AG04449 (cell line): ENCODE results near the gene STOML1.

Experiments
- CTCF ChIA-PET: fragments of 350-600 bp; formaldehyde crosslinking; extraction: SDS; loops from one replicate; lab custom pipeline; 2021; ENCODE audit warnings: antibody characterized with exemption; lab: Yijun Ruan, JAX
- POLR2A ChIA-PET: fragments of 400-600, 350-600 bp; formaldehyde crosslinking; extraction: SDS; loops from one replicate; lab custom pipeline; 2020; ENCODE audit warnings: antibody characterized with exemption, inconsistent platforms; lab: Yijun Ruan, JAX
- DNase-seq: peaks from one replicate; pipeline ENCODE4 v3.0.0-alpha.2; 2010; ENCODE audit warnings: low read depth, low spot score
- H3K4me3 ChIP-seq: 2 replicates; pipeline ENCODE4 v1.5.1; 2011; ENCODE audit warnings: low read depth, mild to moderate bottlenecking, control low read depth, low read length
- CTCF ChIP-seq: IDR thresholded peaks from one replicate; pipeline ENCODE4 v1.5.1; 2011; ENCODE audit warnings: mild to moderate bottlenecking, moderate library complexity, low read length, control low read depth, inconsistent platforms; ENCODE audit not compliant: insufficient read depth; ENCODE audit errors: missing control alignments

STOML1 gene

DNA sequence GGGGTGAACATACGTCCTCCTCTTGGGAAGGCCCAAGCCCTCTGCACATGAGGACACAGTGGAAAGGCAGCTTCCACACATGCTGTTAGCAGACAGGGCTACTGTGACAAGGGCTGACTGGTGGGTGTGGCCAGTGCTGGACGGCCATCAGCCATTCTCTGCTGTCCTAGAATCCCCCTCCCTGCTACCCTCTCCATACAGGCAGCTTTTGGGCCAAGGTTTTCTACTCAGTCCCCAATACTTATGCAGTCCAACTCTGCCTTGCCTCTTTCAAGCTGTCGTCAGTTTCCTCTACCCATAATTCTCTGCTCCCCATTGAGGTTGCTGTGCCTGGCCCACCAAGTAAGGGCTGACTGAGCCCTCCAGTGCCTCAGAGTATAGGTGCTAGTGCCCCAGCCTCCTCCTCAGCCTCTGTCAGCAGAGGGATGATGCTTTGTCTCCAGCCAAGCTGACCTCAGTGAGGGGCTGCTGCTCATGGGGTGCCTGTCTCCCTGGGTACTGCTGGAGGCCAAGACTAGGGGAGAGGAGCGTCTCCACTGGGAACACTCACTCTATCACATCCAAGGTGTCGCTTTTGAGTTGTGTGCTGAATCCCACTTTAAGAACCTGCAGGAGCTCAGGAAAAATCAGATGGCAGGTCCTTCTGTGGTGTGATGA is 63.0 kb downstream of the STOML1 start:
- TF ChIP-seq CTCF = no peak
- ChIA-PET POLR2A (interaction anchor here (1.0 to 5.0 kb wide), 2 partner anchors 11 to 22 kb away, joined by 4 to 39 read pairs; no protein-coding TSS in a partner anchor), CTCF (interaction anchor here (0.7 to 27.3 kb wide), 9 partner anchors 8 to 56 kb away, joined by 3 to 533 read pairs (median 7); partner anchors contain the start of gene TBC1D21)
- peak overlapping the region; percentile 80 for H3K4me3 ChIP-seq
- DNase-seq = no peak
